K562 (cell line): ENCODE results near the gene SPATA32. TPM values are rescaled to one million over a fixed set of nuclear protein-coding genes. Genes with fewer than 3 reads are reported as not detected.

Experiments used
- ARID3B ChIP-seq: fragments of 250-450 bp; sonication (Bioruptor Pico); IDR thresholded peaks from 2 replicates; pipeline ENCODE4 v1.4.0; 2020; ENCODE audit warnings: borderline replicate concordance
- ATF4 ChIP-seq: fragments of 450-650 bp; formaldehyde crosslinking; IDR thresholded peaks from 2 replicates; pipeline ENCODE4 v1.4.0; 2022; ENCODE audit warnings: mild to moderate bottlenecking, moderate library complexity
- CEBPG ChIP-seq, 3 experiments: fragments of 200-800 bp in 1 of 3; sonication (Bioruptor generic) in 1 of 3; sonication (generic) in 1 of 3; formaldehyde crosslinking in 1 of 3; IDR thresholded peaks in 2 of 3; conservative IDR thresholded peaks in 1 of 3; 2 replicates each; pipeline versions ENCODE4 v1.6.1 to v1.8.0; 2016 to 2022; ENCODE audit warnings: missing compliant biosample characterization in 2 of 3, missing genetic modification characterization in 2 of 3, mild to moderate bottlenecking in 1 of 3, missing genetic modification reagents in 1 of 3
- ELF4 ChIP-seq: fragments of 450-650 bp; formaldehyde crosslinking; IDR thresholded peaks from 2 replicates; pipeline ENCODE4 v1.4.0; 2022; ENCODE audit warnings: missing genetic modification characterization
- FOXM1 ChIP-seq, 2 experiments: fragments of 450-650 bp in 1 of 2; sonication (generic) in 1 of 2; formaldehyde crosslinking in 1 of 2; IDR thresholded peaks; 2 replicates each; pipeline versions ENCODE4 v1.6.1 to v1.9.0; 2017 to 2022; ENCODE audit warnings: low read depth in 2 of 2, mild to moderate bottlenecking in 2 of 2, missing genetic modification reagents in 1 of 2, moderate library complexity in 1 of 2
- MIER1 ChIP-seq: fragments of 450-650 bp; IDR thresholded peaks from 2 replicates; pipeline ENCODE4 v1.6.1; 2016; ENCODE audit warnings: antibody characterized with exemption, mild to moderate bottlenecking, low read depth
- RREB1 ChIP-seq: fragments of 250-450 bp; sonication (Bioruptor Pico); IDR thresholded peaks from 2 replicates; pipeline ENCODE4 v1.4.0; 2020
- TCF7L2 ChIP-seq: fragments of 150-350 bp; IDR thresholded peaks from 2 replicates; pipeline ENCODE4 v1.6.1; 2016; ENCODE audit warnings: low read depth, mild to moderate bottlenecking, low read length, moderate library complexity
- ZNF232 ChIP-seq: sonication (generic); formaldehyde crosslinking; IDR thresholded peaks from 2 replicates; pipeline ENCODE4 v1.8.0; 2022; ENCODE audit warnings: mild to moderate bottlenecking, missing genetic modification reagents
- polyA plus RNA-seq, 8 experiments: library from polyadenylated mRNA; depleted of rRNA in 4 of 8; stranded (reverse) in 5 of 8; unstranded in 3 of 8; fragments of >200 nt; fragmentation: Nextera tagmentation in 2 of 8; fragmentation: Illumina TruSeq in 1 of 8; extraction: Ambion mirVana in 2 of 8; extraction: Trizol in 1 of 8; gene quantifications; 2 replicates each; pipeline versions ENCODE4 v1.2.1 to v1.2.3, GENCODE V29; 2011 to 2014; ENCODE audit warnings: inconsistent platforms in 1 of 8, missing spikeins in 1 of 8
- total RNA-seq, 7 experiments: library from RNA; depleted of rRNA in 6 of 7; stranded (reverse); fragments of >200 nt in 6 of 7; fragmentation: Illumina TruSeq in 2 of 7; extraction: Trizol in 2 of 7; gene quantifications; 2 replicates each; pipeline versions ENCODE4 v1.2.1 to v1.2.3, GENCODE V29; 2011 to 2021; ENCODE audit warnings: low replicate concordance in 1 of 7
- TF ChIP-seq, protein P1 (sequence below): sonication (generic); formaldehyde crosslinking; IDR thresholded peaks from 2 replicates; pipeline ENCODE4 v1.8.0; 2022; ENCODE audit warnings: mild to moderate bottlenecking, missing genetic modification reagents
- TF ChIP-seq, protein P2 (sequence below): fragments of 450-650 bp; IDR thresholded peaks from 2 replicates; pipeline ENCODE4 v1.6.1; 2018; ENCODE audit warnings: mild to moderate bottlenecking, low read depth; ENCODE audit not compliant: partially characterized antibody

The SPATA32 gene
- total and polyA plus RNA-seq, 9 of the 15 experiments (the other 6 are each of a cell fraction or from before 2014, with no cell fraction given) = 0.03 to 0.06 TPM; not detected in 7

DNA sequence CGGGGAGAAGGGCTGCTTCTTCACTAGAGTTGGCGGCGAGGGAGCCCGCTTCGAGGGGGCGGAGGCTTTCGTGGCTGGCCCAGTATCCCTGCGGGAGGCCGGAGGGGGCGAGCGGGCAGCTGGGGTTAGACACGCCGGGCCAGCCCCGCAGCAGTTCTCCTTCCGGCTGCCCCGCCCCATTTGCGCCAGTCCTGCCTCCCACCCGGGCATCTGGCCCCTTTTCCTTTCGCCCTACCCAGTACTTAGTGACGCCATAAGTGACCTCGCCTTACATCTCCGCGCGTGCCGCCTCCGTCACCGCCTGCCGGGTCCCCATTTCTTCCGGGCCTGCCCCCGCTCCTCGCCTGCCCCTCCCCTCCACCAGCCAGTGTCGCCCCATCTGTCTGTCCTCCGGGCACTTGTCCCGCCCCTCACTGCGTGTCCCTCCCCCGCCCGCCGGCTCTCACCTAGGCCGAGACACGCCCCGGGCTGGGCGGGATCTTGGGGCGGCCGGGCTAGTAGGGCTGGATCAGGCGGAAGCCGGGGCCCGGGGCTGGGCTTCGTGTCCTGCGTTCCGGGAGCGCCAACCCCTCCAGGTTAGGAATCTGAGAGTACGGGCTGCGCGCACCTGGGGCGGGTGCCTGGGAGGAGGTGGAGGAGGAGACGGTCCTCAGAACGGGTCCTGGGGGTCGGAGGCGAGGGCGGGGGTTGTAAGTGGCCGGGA, 14.3 kb downstream of the SPATA32 start (continued):
- TF ChIP-seq RREB1 (CRISPR knock-in tag) (no peak), MIER1 (no peak), ATF4 (CRISPR knock-in tag) (no peak), FOXM1 (IDR thresholded peaks at IDR 0.05; ENCODE audit: low read depth) (no peak), FOXM1 (CRISPR knock-in tag; IDR thresholded peaks at IDR 0.05; ENCODE audit: low read depth) (no peak), ARID3B (CRISPR knock-in tag) (no peak), ZNF232 (CRISPR knock-in tag) (no peak), TCF7L2 (no peak), CEBPG (CRISPR knock-in tag; IDR thresholded peaks at IDR 0.05) (no peak), CEBPG (tag; conservative IDR thresholded peaks at IDR 0.05 in 1 of 2, IDR thresholded peaks at IDR 0.05 in 1 of 2) (0 out of 4 replicates have a peak, but pooled peaks of 1 of the 2 experiments have one; percentile 11), ELF4 (CRISPR knock-in tag) (no peak)
- TF ChIP-seq, protein P1, sequence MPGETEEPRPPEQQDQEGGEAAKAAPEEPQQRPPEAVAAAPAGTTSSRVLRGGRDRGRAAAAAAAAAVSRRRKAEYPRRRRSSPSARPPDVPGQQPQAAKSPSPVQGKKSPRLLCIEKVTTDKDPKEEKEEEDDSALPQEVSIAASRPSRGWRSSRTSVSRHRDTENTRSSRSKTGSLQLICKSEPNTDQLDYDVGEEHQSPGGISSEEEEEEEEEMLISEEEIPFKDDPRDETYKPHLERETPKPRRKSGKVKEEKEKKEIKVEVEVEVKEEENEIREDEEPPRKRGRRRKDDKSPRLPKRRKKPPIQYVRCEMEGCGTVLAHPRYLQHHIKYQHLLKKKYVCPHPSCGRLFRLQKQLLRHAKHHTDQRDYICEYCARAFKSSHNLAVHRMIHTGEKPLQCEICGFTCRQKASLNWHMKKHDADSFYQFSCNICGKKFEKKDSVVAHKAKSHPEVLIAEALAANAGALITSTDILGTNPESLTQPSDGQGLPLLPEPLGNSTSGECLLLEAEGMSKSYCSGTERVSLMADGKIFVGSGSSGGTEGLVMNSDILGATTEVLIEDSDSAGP (CRISPR knock-in tag) = no peak
- TF ChIP-seq, protein P2, sequence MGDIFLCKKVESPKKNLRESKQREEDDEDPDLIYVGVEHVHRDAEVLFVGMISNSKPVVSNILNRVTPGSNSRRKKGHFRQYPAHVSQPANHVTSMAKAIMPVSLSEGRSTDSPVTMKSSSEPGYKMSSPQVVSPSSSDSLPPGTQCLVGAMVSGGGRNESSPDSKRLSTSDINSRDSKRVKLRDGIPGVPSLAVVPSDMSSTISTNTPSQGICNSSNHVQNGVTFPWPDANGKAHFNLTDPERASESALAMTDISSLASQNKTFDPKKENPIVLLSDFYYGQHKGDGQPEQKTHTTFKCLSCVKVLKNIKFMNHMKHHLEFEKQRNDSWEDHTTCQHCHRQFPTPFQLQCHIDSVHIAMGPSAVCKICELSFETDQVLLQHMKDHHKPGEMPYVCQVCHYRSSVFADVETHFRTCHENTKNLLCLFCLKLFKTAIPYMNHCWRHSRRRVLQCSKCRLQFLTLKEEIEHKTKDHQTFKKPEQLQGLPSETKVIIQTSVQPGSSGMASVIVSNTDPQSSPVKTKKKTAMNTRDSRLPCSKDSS = no peak
